GM18861 (cell line): ENCODE results near the gene PRAMEF18.
"Not testable (repeated sequence)": the region's sequence is repeated elsewhere in the genome, so short reads cannot be mapped to it uniquely, and the experiment has no call there.

Experiments
- ATAC-seq: cut with Tn5 transposase; IDR thresholded peaks from one replicate; pipeline ENCODE4 v1.9.1; 2021; ENCODE audit not compliant: unreplicated experiment

PRAMEF18 gene

GRCh38 chr1:13216619-13217018 lies 9.3 kb downstream of the PRAMEF18 start:
- not testable (repeated sequence) for ATAC-seq

DNA sequence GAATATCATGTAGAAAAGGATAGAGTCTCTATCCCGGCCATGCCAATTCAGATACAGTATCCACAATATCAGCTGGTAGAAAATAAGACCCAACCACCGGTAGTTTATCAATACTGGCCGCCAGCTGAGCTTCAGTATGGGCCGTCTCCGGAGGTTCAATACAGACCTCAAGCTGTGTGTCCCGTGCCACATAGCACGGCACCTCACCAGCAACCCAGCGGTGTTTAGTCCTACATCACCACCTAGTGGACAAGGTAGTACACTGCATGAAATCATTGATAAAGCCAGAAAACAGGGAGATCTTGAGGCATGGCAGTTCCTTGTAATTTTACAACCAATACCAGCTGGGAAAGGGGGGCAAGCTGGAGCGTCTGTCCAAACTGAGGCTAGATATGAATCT lies 17.2 kb downstream of the PRAMEF18 start:
- not testable (repeated sequence) for ATAC-seq

DNA sequence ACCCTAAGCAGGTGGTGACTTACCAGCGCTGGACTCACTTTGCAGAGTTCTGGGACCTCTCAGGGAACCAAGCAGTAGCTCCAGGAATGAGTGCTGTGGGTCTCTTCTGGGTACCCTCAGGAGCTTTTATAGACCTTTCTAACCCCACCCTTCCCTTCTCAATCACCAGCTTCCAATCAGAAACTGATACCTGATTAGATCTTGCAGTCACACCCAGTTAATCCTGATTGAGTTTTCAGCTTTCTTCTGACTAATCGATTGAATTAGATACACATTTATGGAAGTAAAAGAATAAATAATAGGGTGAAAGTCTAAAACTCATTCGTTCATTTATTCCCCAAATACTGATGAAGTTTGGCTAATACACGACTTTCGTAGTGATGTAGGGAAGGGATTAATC lies 24.6 kb downstream of the PRAMEF18 start, which contains the start of gene PRAMEF13:
PRAMEF13 (minus strand) TSS at position 101 of the 400 bp plus-strand sequence. CDS start 1,820 bp downstream, outside the sequence.
- not testable (repeated sequence) for ATAC-seq
